Measurements from ENCODE around the gene RETREG3. TPM values are rescaled to one million over a fixed set of nuclear protein-coding genes. Genes with fewer than 3 reads are reported as not detected.
A peak's percentile ranks its signal among the peaks of the same experiment; 100 is the strongest.
"Not testable (repeated sequence)": the region's sequence is repeated elsewhere in the genome, so short reads cannot be mapped to it uniquely, and the experiment has no call there.

The RETREG3 gene
- total and polyA plus RNA-seq, 2 donors (not counting 1 experiment from before 2014, with no cell fraction given): 44.1 to 108 TPM

DNA sequence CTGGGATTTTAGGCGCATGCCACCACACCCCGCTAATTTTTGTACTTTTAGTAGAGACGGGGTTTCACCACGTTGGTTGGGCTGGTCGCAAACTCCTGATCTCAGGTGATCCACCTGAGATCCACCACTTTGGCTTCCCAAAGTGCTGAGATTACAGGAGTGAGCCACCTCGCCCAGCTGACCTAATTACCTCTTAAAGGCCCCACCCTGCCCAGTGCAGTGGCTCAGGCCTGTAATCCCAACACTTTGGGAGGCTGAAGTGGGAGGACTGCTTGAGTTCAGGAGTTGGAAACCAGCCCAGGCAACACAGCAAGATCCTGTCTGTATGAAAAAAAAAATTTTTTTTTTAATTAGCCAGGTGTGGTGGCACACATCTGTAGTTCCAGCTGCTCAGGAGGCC, 50.1 kb downstream of the RETREG3 start:
- Histone ChIP-seq H3K79me2 (ENCODE audit: control insufficient read depth, insufficient read depth, low read length) (peaks cover 44% of the 10 kb centered on the region), H3K27ac (ENCODE audit: low read length in 2 of 2) (no peak overlapping the region)

DNA sequence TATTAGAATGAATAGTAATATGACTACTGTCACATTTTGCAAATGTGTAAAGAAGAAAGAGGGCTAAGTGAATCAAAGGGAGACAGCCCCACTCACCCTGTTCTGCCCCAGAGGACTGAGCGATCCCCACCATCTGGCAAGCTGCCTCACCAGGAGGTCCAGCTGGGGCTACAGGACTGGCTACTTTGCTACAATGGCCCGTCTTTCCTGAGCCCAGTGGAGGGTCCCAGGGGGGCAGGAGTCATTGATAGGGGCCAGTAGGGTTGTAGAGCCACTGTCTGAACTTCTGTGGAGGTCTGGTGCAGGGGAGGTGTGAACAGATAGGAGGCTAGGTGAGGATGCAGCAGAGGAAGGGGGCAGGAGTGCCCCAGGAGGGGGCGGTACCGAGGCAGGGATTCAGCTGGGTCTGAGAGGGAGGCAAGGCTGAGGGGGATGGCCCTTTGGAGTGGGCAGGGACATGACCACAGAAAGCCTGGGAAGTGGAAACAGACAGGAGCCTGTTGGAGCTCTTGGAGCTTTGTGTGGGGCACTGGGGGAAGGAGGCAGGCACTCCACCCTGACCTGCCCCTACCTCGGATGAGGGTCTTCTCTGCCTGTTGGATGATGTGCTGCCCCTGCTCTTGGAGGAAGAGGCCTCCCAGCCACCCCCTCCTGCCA, 53.1 kb downstream of the RETREG3 start:
- H3K9me3 ChIP-seq (ENCODE audit: control extremely low read depth in 1 of 3, control insufficient read depth in 2 of 3, insufficient read depth in 1 of 3, low read length in 2 of 3); H3K9ac ChIP-seq (ENCODE audit: low read length); POLR2A ChIA-PET; H3K4me3 ChIP-seq (ENCODE audit: control extremely low read depth in 1 of 5, extremely low read depth in 1 of 5, insufficient read depth in 1 of 5, low read depth in 2 of 5, low read length in 4 of 5); H3K27me3 Mint-ChIP-seq; H4K20me1 ChIP-seq (ENCODE audit: control insufficient read depth, insufficient read depth, low read length, poor library complexity, severe bottlenecking); H3K9me3 Mint-ChIP-seq (ENCODE audit: insufficient read depth); CTCF ChIA-PET; ATAC-seq (ENCODE audit: low read depth); H3K4me2 ChIP-seq (replicated peaks; ENCODE audit: low read depth, low read length, poor library complexity, severe bottlenecking); H3K36me3 ChIP-seq (replicated peaks in 1 of 2; ENCODE audit: control extremely low read depth in 1 of 2, control insufficient read depth in 1 of 2, extremely low read depth in 1 of 2, insufficient read depth in 2 of 2, low read length in 1 of 2); DNase-seq; H3K27me3 ChIP-seq (replicated peaks in 1 of 4; ENCODE audit: control extremely low read depth in 1 of 4, control insufficient read depth in 3 of 4, insufficient read depth in 4 of 4, low read length in 3 of 4); H2AFZ ChIP-seq (ENCODE audit: insufficient read depth, low read depth, low read length, poor library complexity, severe bottlenecking); H3K27ac ChIP-seq (ENCODE audit: low read length in 2 of 2): not testable (repeated sequence)
- Mint-ChIP-seq H3K4me1 (peaks cover 19% of the 10 kb centered on the region), H3K4me3 (peak overlapping the region; percentile 96), H3K27ac (peak overlapping the region; percentile 73)
- Histone ChIP-seq H3K4me1 (ENCODE audit: control insufficient read depth in 2 of 2, insufficient read depth in 2 of 2, low read length in 2 of 2) (peaks cover 15 to 27% of the 10 kb centered on the region in 2 donors), H3K79me2 (ENCODE audit: control insufficient read depth, insufficient read depth, low read length) (peaks cover 22% of the 10 kb centered on the region)
- 71% methylated on average over 5 of the region's 5 CpGs for WGBS (ENCODE audit: insufficient coverage)
- intact Hi-C loops (cut with micrococcal nuclease): loop anchor here (2.0 kb wide), 1 partner anchor 19 kb away; the partner anchor contains the start of gene NAGLU

More for the DNA sequence above, 50.1 kb downstream of the RETREG3 start:
- H3K4me3 ChIP-seq (ENCODE audit: control extremely low read depth in 1 of 5, extremely low read depth in 1 of 5, insufficient read depth in 1 of 5, low read depth in 2 of 5, low read length in 4 of 5): no peak overlapping the region
- ChIA-PET POLR2A (no interaction called here), CTCF (interaction anchor here (1.7 to 2.6 kb wide), 2 partner anchors 9 to 19 kb away, joined by 5 to 12 read pairs; partner anchors contain the start of gene PSMC3IP)
- H3K4me1 ChIP-seq (ENCODE audit: control insufficient read depth in 2 of 2, insufficient read depth in 2 of 2, low read length in 2 of 2): peaks cover 28 to 42% of the 10 kb centered on the region in 2 donors
- H3K4me2 ChIP-seq (replicated peaks; ENCODE audit: low read depth, low read length, poor library complexity, severe bottlenecking): no peak overlapping the region
- H3K9me3 Mint-ChIP-seq (ENCODE audit: insufficient read depth): no peaks in the 10 kb centered on the region
- 97% methylated on average over 5 of the region's 6 CpGs for WGBS (ENCODE audit: insufficient coverage)
- no peak overlapping the region for H3K4me3 Mint-ChIP-seq
- no peak for ATAC-seq (ENCODE audit: low read depth)
- intact Hi-C loops (cut with micrococcal nuclease): no loop called here
- no peak overlapping the region for H3K27ac Mint-ChIP-seq
- peaks cover 0 to 5% of the 10 kb centered on the region in 2 experiments for H3K36me3 ChIP-seq (replicated peaks in 1 of 2; ENCODE audit: control extremely low read depth in 1 of 2, control insufficient read depth in 1 of 2, extremely low read depth in 1 of 2, insufficient read depth in 2 of 2, low read length in 1 of 2)
- no peaks in the 10 kb centered on the region for H3K27me3 Mint-ChIP-seq
- TF ChIP-seq EZH2 (IDR thresholded peaks at IDR 0.05; ENCODE audit: borderline replicate concordance, insufficient read depth, low read depth, low read length, poor library complexity, severe bottlenecking): no peak
- TF ChIP-seq, protein P1, sequence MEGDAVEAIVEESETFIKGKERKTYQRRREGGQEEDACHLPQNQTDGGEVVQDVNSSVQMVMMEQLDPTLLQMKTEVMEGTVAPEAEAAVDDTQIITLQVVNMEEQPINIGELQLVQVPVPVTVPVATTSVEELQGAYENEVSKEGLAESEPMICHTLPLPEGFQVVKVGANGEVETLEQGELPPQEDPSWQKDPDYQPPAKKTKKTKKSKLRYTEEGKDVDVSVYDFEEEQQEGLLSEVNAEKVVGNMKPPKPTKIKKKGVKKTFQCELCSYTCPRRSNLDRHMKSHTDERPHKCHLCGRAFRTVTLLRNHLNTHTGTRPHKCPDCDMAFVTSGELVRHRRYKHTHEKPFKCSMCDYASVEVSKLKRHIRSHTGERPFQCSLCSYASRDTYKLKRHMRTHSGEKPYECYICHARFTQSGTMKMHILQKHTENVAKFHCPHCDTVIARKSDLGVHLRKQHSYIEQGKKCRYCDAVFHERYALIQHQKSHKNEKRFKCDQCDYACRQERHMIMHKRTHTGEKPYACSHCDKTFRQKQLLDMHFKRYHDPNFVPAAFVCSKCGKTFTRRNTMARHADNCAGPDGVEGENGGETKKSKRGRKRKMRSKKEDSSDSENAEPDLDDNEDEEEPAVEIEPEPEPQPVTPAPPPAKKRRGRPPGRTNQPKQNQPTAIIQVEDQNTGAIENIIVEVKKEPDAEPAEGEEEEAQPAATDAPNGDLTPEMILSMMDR (IDR thresholded peaks at IDR 0.05): no peak
- DNase-seq: no peak
- no peak overlapping the region for H2AFZ ChIP-seq (ENCODE audit: insufficient read depth, low read depth, low read length, poor library complexity, severe bottlenecking)
- no peak overlapping the region for H3K9ac ChIP-seq (ENCODE audit: low read length)
- peaks cover 38% of the 10 kb centered on the region for H3K4me1 Mint-ChIP-seq
- peaks cover 12% of the 10 kb centered on the region for H4K20me1 ChIP-seq (ENCODE audit: control insufficient read depth, insufficient read depth, low read length, poor library complexity, severe bottlenecking)
- no peaks in the 10 kb centered on the region for H3K9me3 ChIP-seq (ENCODE audit: control extremely low read depth in 1 of 3, control insufficient read depth in 2 of 3, insufficient read depth in 1 of 3, low read length in 2 of 3)
- H3K27me3 ChIP-seq (replicated peaks in 1 of 4; ENCODE audit: control extremely low read depth in 1 of 4, control insufficient read depth in 3 of 4, insufficient read depth in 4 of 4, low read length in 3 of 4): no peaks in the 10 kb centered on the region

All from B cell (primary cell).